CD14-positive monocyte (primary cell): Measurements from ENCODE around the gene C12orf42. TPM values are rescaled to one million over a fixed set of nuclear protein-coding genes. Genes with fewer than 3 reads are reported as not detected.

Experiments
- DNase-seq, 3 donors: peaks; one replicate each; pipeline ENCODE4 v3.0.0-alpha.2; 2011 to 2022
- H2AFZ ChIP-seq: 2 replicates; pipeline ENCODE4 v1.6.0; 2012; ENCODE audit warnings: mild to moderate bottlenecking, low read depth, low read length, inconsistent platforms; ENCODE audit not compliant: insufficient read depth, poor library complexity, severe bottlenecking
- H3K27ac ChIP-seq, 2 donors: 1 replicate in 1 of 2; 2 replicates in 1 of 2; pipeline ENCODE4 v1.5.1; 2012 to 2013; ENCODE audit warnings: low read length in 2 of 2, control low read depth in 1 of 2, inconsistent platforms in 1 of 2, low read depth in 1 of 2, mild to moderate bottlenecking in 1 of 2
- H3K27me3 ChIP-seq, 2 donors: one replicate each; pipeline versions ENCODE4 v1.6.0 to v1.6.1; 2011 to 2013; ENCODE audit warnings: low read length in 2 of 2; ENCODE audit not compliant: control insufficient read depth in 2 of 2, insufficient read depth in 2 of 2
- H3K36me3 ChIP-seq, 2 donors: replicated peaks in 1 of 2; 1 replicate in 1 of 2; 2 replicates in 1 of 2; pipeline versions ENCODE4 v1.5.1 to v1.6.1; 2012 to 2013; ENCODE audit warnings: low read length in 2 of 2, control low read depth in 1 of 2, inconsistent platforms in 1 of 2, mild to moderate bottlenecking in 1 of 2; ENCODE audit not compliant: insufficient read depth in 2 of 2, control insufficient read depth in 1 of 2
- H3K4me1 ChIP-seq, 2 donors: 1 replicate in 1 of 2; 2 replicates in 1 of 2; pipeline versions ENCODE4 v1.5.1 to v1.6.1; 2012 to 2013; ENCODE audit warnings: low read length in 2 of 2, control low read depth in 1 of 2, inconsistent platforms in 1 of 2, mild to moderate bottlenecking in 1 of 2, moderate library complexity in 1 of 2; ENCODE audit not compliant: insufficient read depth in 2 of 2, control insufficient read depth in 1 of 2
- H3K4me2 ChIP-seq: replicated peaks from 2 replicates; pipeline ENCODE3; 2012; ENCODE audit warnings: low read length, moderate library complexity, mild to moderate bottlenecking; ENCODE audit not compliant: poor library complexity, severe bottlenecking; ENCODE audit errors: extremely low read depth
- H3K4me3 ChIP-seq, 3 experiments: fragments of 200-600 bp in 1 of 3; sonication (generic) in 1 of 3; replicated peaks in 1 of 3; 1 replicate in 2 of 3; 2 replicates in 1 of 3; pipeline ENCODE4 v1.5.1; 2011 to 2013; ENCODE audit warnings: low read length in 3 of 3, mild to moderate bottlenecking in 3 of 3, control low read depth in 2 of 3, low read depth in 2 of 3, inconsistent platforms in 1 of 3, moderate library complexity in 1 of 3
- H3K79me2 ChIP-seq: 2 replicates; pipeline ENCODE4 v1.6.0; 2012; ENCODE audit warnings: mild to moderate bottlenecking, control low read depth, inconsistent platforms, low read length, moderate library complexity; ENCODE audit not compliant: insufficient read depth
- H3K9ac ChIP-seq: 2 replicates; pipeline ENCODE4 v1.6.0; 2017; ENCODE audit warnings: low read length, mild to moderate bottlenecking; ENCODE audit not compliant: insufficient read depth, poor library complexity, severe bottlenecking
- H3K9me3 ChIP-seq, 2 donors: replicated peaks in 1 of 2; 1 replicate in 1 of 2; 2 replicates in 1 of 2; pipeline versions ENCODE4 v1.5.1 to v1.6.1; 2012 to 2013; ENCODE audit warnings: low read length in 2 of 2, control low read depth in 1 of 2; ENCODE audit not compliant: control insufficient read depth in 1 of 2, insufficient read depth in 1 of 2
- H4K20me1 ChIP-seq: 2 replicates; pipeline ENCODE4 v1.6.0; 2012; ENCODE audit warnings: mild to moderate bottlenecking, low read length, control low read depth, moderate library complexity; ENCODE audit not compliant: insufficient read depth
- H3K27ac Mint-ChIP-seq, 7 donors: one replicate each; pipeline ENCODE4 v1.8.0; 2020; ENCODE audit warnings: mild to moderate bottlenecking in 7 of 7, mixed read lengths in 7 of 7, moderate library complexity in 6 of 7, inconsistent platforms in 2 of 7
- H3K27me3 Mint-ChIP-seq, 3 donors: one replicate each; pipeline ENCODE4 v1.8.0; 2021 to 2022; ENCODE audit warnings: low read depth in 3 of 3, mild to moderate bottlenecking in 3 of 3, mixed read lengths in 3 of 3, moderate library complexity in 3 of 3, inconsistent platforms in 1 of 3
- H3K36me3 Mint-ChIP-seq, 2 donors: one replicate each; pipeline ENCODE4 v1.8.0; 2020; ENCODE audit warnings: mixed read lengths in 2 of 2, inconsistent platforms in 1 of 2, mild to moderate bottlenecking in 1 of 2
- H3K4me1 Mint-ChIP-seq: one replicate; pipeline ENCODE4 v1.8.0; 2020; ENCODE audit warnings: mild to moderate bottlenecking, mixed read lengths
- H3K4me3 Mint-ChIP-seq, 2 donors: one replicate each; pipeline ENCODE4 v1.8.0; 2020; ENCODE audit warnings: mild to moderate bottlenecking in 2 of 2, mixed read lengths in 2 of 2, moderate library complexity in 1 of 2
- H3K9me3 Mint-ChIP-seq, 7 donors: one replicate each; pipeline ENCODE4 v1.8.0; 2020 to 2022; ENCODE audit warnings: mixed read lengths in 7 of 7, mild to moderate bottlenecking in 6 of 7, moderate library complexity in 6 of 7, inconsistent platforms in 2 of 7
- CTCF ChIP-seq: fragments of 200-600 bp; IDR thresholded peaks from one replicate; pipeline ENCODE4 v1.8.0; 2022; ENCODE audit warnings: antibody characterized with exemption, mild to moderate bottlenecking
- WGBS: methylation state at CpG from one replicate; pipeline ENCODE4 v1.1.5; 2013; ENCODE audit warnings: missing lambda C conversion rate; ENCODE audit not compliant: insufficient coverage; 5-methylcytosine and 5-hydroxymethylcytosine counted together
- intact Hi-C, 2 donors: fragments of 100-400 bp; cut with micrococcal nuclease; formaldehyde crosslinking; loops; one replicate each; pipeline versions ENCODE4 v1.15.0 to v1.15.1; 2023
- polyA plus RNA-seq, 3 donors: library from polyadenylated mRNA; depleted of rRNA in 1 of 3; unstranded in 2 of 3; stranded (reverse) in 1 of 3; fragments of 300-500 nt in 2 of 3; fragments of >200 nt in 1 of 3; fragmentation: Illumina TruSeq in 2 of 3; gene quantifications; 1 replicate in 2 of 3; 2 replicates in 1 of 3; pipeline ENCODE4 v1.2.3, GENCODE V29; 2012 to 2021

The C12orf42 gene
- polyA plus RNA-seq, 3 donors = not detected

GRCh38 chr12:103421402-103421801, 74.4 kb downstream of the C12orf42 start:
- Histone ChIP-seq H3K4me2 (no peak overlapping the region), H3K9ac (no peak overlapping the region), H3K4me1 (no peaks in the 10 kb centered on the region), H4K20me1 (no peaks in the 10 kb centered on the region), H3K79me2 (no peaks in the 10 kb centered on the region), H3K27ac (no peak overlapping the region), H3K36me3 (no peaks in the 10 kb centered on the region), H3K27me3 (no peaks in the 10 kb centered on the region), H2AFZ (no peak overlapping the region), H3K4me3 (no peak overlapping the region), H3K9me3 (no peaks in the 10 kb centered on the region)
- no peak overlapping the region for H3K27ac Mint-ChIP-seq
- peaks cover 0 to 2% (median 2%) of the 10 kb centered on the region in 3 donors for H3K27me3 Mint-ChIP-seq
- no CpG with 5 or more reads among the region's 1 CpG for WGBS
- H3K4me3 Mint-ChIP-seq = no peak overlapping the region
- H3K9me3 Mint-ChIP-seq = peaks cover 0 to 11% (median 2%) of the 10 kb centered on the region in 7 donors
- TF ChIP-seq CTCF = no peak
- no peaks in the 10 kb centered on the region for H3K36me3 Mint-ChIP-seq
- intact Hi-C loops = no loop called here
- DNase-seq = no peak
- no peaks in the 10 kb centered on the region for H3K4me1 Mint-ChIP-seq

GRCh38 chr12:103415681-103416080, 80.1 kb downstream of the C12orf42 start:
- H3K4me1 Mint-ChIP-seq = no peaks in the 10 kb centered on the region
- Histone ChIP-seq H4K20me1 (no peaks in the 10 kb centered on the region), H3K4me1 (no peaks in the 10 kb centered on the region), H3K4me2 (no peak overlapping the region), H3K36me3 (no peaks in the 10 kb centered on the region), H3K9me3 (no peaks in the 10 kb centered on the region), H3K79me2 (no peaks in the 10 kb centered on the region), H3K4me3 (no peak overlapping the region), H3K27me3 (no peaks in the 10 kb centered on the region), H2AFZ (no peak overlapping the region), H3K9ac (no peak overlapping the region), H3K27ac (no peak overlapping the region)
- no peak for TF ChIP-seq CTCF
- WGBS = no CpG with 5 or more reads among the region's 2 CpGs
- H3K27me3 Mint-ChIP-seq = peaks cover 0 to 7% (median 2%) of the 10 kb centered on the region in 3 donors
- peaks cover 0 to 3% (median 0%) of the 10 kb centered on the region in 7 donors for H3K9me3 Mint-ChIP-seq
- H3K4me3 Mint-ChIP-seq = no peak overlapping the region
- no peaks in the 10 kb centered on the region for H3K36me3 Mint-ChIP-seq
- H3K27ac Mint-ChIP-seq = no peak overlapping the region
- intact Hi-C loops = no loop called here
- no peak for DNase-seq
